Adrenal gland (tissue), 5 donors: Measurements from ENCODE around the gene TMSB4X.

ENCODE experiments used
- POLR2A ChIP-seq, 2 donors: fragments of 450-650 bp; IDR thresholded peaks; one replicate each; pipeline ENCODE4 v1.6.1; 2017; ENCODE audit warnings: antibody characterized with exemption in 2 of 2, mild to moderate bottlenecking in 2 of 2, moderate library complexity in 1 of 2
- TF ChIP-seq, protein P1 (sequence below), 6 experiments: fragments of 450-650 bp in 4 of 6; fragments of 200-600 bp in 2 of 6; sonication (generic) in 1 of 6; IDR thresholded peaks; 1 replicate in 5 of 6; 2 replicates in 1 of 6; pipeline versions ENCODE4 v1.5.1 to v1.8.0; 2016 to 2021; ENCODE audit warnings: antibody characterized with exemption in 6 of 6, mild to moderate bottlenecking in 2 of 6, moderate library complexity in 1 of 6
- donor health status: DM: no; HTN: no; CAD: no.

- TF ChIP-seq POLR2A (IDR thresholded peaks at IDR 0.05) = no peak
- TF ChIP-seq, protein P1, sequence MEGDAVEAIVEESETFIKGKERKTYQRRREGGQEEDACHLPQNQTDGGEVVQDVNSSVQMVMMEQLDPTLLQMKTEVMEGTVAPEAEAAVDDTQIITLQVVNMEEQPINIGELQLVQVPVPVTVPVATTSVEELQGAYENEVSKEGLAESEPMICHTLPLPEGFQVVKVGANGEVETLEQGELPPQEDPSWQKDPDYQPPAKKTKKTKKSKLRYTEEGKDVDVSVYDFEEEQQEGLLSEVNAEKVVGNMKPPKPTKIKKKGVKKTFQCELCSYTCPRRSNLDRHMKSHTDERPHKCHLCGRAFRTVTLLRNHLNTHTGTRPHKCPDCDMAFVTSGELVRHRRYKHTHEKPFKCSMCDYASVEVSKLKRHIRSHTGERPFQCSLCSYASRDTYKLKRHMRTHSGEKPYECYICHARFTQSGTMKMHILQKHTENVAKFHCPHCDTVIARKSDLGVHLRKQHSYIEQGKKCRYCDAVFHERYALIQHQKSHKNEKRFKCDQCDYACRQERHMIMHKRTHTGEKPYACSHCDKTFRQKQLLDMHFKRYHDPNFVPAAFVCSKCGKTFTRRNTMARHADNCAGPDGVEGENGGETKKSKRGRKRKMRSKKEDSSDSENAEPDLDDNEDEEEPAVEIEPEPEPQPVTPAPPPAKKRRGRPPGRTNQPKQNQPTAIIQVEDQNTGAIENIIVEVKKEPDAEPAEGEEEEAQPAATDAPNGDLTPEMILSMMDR (IDR thresholded peaks at IDR 0.05) = no peak
Observed at GRCh38 chrX:12986164-12986779, 11.4 kb downstream of the TMSB4X start.
